GM18507 (cell line): ENCODE data around the gene GOPC.
"Not testable (repeated sequence)": the region's sequence is repeated elsewhere in the genome, so short reads cannot be mapped to it uniquely, and the experiment has no call there.

ENCODE experiments used
- DNase-seq: peaks from one replicate; pipeline ENCODE4 v3.0.0; 2011; ENCODE audit warnings: low read depth; ENCODE audit not compliant: insufficient read length; ENCODE audit errors: extremely low spot score
- FAIRE-seq: peaks from 2 replicates; lab custom pipeline; 2011; peaks lifted over from hg19 to GRCh38; lab: Jason Lieb, UNC

GOPC gene

GRCh38 chr6:117602151-117602898 lies at the start of gene GOPC:
Gene GOPC, minus strand, starts transcription at chr6:117602511. Its CDS starts 223 bp downstream, at chr6:117602288.
- DNase-seq: peak; percentile 91

GRCh38 chr6:117651984-117652383 lies 49.7 kb upstream of the GOPC start:
- DNase-seq, FAIRE-seq: not testable (repeated sequence)

More at GRCh38 chr6:117602151-117602898, at the start of gene GOPC:
- FAIRE-seq: peak; percentile 94

- FAIRE-seq (no peak), DNase-seq (no peak)
Measured at GRCh38 chr6:117642976-117643375, 40.7 kb upstream of the GOPC start.

- no peak for DNase-seq
- no peak for FAIRE-seq
Measured at GRCh38 chr6:117637770-117638169, 35.5 kb upstream of the GOPC start.

GRCh38 chr6:117629119-117629660 lies 26.9 kb upstream of the GOPC start:
- DNase-seq (no peak), FAIRE-seq (no peak)

GRCh38 chr6:117627533-117627932 lies 25.2 kb upstream of the GOPC start:
- FAIRE-seq: peak; percentile 24
- no peak for DNase-seq

GRCh38 chr6:117624869-117625481 lies 22.7 kb upstream of the GOPC start:
- no peak for DNase-seq
- no peak for FAIRE-seq

GRCh38 chr6:117619178-117619577 lies 16.9 kb upstream of the GOPC start:
- DNase-seq (no peak), FAIRE-seq (no peak)

GRCh38 chr6:117617210-117618035 lies 15.1 kb upstream of the GOPC start:
- FAIRE-seq (no peak), DNase-seq (no peak)

GRCh38 chr6:117616391-117617209 lies 14.3 kb upstream of the GOPC start:
- DNase-seq: no peak
- FAIRE-seq: peak; percentile 35

- FAIRE-seq (no peak), DNase-seq (no peak)
Measured at GRCh38 chr6:117615750-117616390, 13.6 kb upstream of the GOPC start.

- FAIRE-seq (no peak), DNase-seq (no peak)
Measured at GRCh38 chr6:117613920-117614560, 11.7 kb upstream of the GOPC start.

GRCh38 chr6:117607511-117607910 lies 5.2 kb upstream of the GOPC start:
- no peak for DNase-seq
- FAIRE-seq: peak; percentile 38

- FAIRE-seq (peak; percentile 83), DNase-seq (no peak)
Measured at GRCh38 chr6:117605169-117605826, 3.0 kb upstream of the GOPC start.

- DNase-seq: no peak
- FAIRE-seq: no peak
Measured at GRCh38 chr6:117603821-117604220, 1.5 kb upstream of the GOPC start.

GRCh38 chr6:117602899-117603588 lies 733 bp upstream of the GOPC start:
- FAIRE-seq: no peak

GRCh38 chr6:117601811-117602150 lies 530 bp downstream of the GOPC start:
- FAIRE-seq: no peak
- no peak for DNase-seq

More at GRCh38 chr6:117602899-117603588, 733 bp upstream of the GOPC start:
- no peak for DNase-seq
